Stimulated activated CD8-positive, alpha-beta memory T cell treated with anti-CD3 and anti-CD28 coated beads, Interleukin-12 subunit alpha, Interleukin-12 subunit beta, amount 100 ng/mL, for 24 hours (primary cell): ENCODE results near the gene PARP4.
"Not testable (repeated sequence)": the region's sequence is repeated elsewhere in the genome, so short reads cannot be mapped to it uniquely, and the experiment has no call there.

Experiments used
- DNase-seq: peaks from one replicate; pipeline ENCODE4 v3.0.0-alpha.2; 2020; ENCODE audit errors: extremely low read depth

The PARP4 gene

GRCh38 chr13:24512197-24512907 lies at the start of gene PARP4:
PARP4 (minus strand) TSS chr13:24512778; CDS start chr13:24503776, 9,002 bp downstream.
- DNase-seq = no peak

DNA sequence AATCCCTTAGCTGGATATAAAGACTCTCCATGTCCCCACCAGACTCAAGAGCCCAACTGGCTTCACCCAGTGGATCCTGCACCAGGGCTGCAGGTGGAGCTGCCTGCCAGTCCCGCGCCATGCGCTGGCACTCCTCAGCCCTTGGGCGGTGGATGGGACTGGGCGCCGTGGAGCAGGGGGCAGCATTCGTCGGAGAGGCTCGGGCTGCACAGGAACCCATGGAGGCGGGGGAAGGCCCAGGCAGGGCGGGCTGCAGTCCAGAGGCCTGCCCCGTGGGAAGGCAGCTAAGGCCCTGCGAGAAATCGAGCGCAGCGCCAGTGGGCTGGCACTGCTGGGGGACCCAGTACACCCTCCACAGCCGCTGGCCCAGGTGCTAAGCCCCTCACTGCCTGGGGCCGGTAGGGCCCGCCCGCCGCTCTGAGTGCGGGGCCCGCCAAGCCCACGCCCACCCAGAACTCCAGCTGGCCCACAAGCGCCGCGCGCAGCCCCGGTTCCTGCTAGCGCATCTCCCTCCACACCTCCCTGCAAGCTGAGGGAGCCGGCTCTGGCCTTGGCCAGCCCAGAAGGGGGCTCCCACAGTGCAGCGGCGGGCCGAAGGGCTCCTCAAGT lies 48.1 kb upstream of the PARP4 start:
- DNase-seq = not testable (repeated sequence)

GRCh38 chr13:24559431-24560218 lies 47.0 kb upstream of the PARP4 start:
- DNase-seq = not testable (repeated sequence)

DNA sequence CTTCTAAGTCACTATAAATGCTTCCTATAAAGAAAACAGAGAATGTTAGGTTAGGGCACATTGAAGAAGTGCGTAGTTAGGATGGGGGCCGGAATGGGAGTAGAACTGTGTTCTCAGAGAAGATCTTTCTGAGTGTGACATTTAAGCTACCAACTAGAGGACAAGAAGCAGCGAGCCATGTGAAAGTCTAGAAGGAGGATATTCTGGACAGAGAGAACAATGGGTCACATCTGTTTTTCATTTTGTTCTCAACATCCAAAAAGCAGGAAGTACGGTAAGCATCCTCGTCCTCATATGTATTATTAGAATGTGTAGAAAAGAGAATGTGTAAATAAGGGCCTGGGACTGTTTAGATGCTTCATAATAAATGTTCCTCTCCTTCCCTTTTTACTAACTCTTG lies 44.5 kb upstream of the PARP4 start:
- no peak for DNase-seq

- not testable (repeated sequence) for DNase-seq
Measured at GRCh38 chr13:24553892-24554291, 41.3 kb upstream of the PARP4 start.

DNA sequence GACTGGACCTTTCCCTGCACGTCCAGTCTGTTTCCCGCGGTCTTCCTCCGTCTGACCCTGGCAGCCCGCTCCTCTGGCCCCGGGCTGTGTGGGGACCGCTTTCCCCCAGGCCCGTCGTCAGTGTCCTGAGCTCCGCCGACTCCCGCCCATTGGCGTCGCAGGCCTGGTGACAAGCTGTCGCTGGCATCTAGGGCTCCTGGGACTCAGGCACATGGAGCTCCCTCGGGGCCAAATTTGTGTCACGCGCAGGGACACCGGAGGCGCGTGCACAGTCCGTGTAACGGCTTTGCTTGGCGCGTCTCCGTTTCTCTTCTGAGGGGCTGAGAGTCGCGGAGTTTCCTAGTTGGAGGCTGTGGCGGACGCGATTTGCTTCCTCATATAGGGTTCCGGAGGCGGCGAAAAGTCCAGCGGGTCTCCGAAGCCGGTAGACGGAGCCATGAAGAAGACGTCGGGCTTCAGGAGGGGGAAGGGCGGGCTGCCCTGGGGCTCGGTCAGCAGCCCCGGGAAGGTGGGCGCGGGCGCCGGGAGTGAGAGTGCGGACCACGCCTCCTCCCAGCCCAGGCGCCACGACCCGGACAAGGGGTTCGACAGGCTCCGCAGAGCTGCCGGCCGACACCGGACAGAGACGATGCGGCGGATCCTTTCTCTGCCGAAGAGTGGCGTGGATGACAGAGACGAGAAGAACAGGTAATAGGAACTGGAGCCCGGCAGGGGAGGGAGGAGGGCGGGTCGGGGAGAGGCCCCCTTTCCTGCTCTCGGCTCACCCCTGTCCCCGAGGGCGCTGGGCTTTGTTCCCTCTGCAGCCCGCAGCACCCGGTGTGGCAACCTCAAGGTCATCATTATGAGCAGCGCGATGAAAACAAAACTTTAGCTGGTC lies 29.1 kb upstream of the PARP4 start:
- DNase-seq = not testable (repeated sequence)

DNA sequence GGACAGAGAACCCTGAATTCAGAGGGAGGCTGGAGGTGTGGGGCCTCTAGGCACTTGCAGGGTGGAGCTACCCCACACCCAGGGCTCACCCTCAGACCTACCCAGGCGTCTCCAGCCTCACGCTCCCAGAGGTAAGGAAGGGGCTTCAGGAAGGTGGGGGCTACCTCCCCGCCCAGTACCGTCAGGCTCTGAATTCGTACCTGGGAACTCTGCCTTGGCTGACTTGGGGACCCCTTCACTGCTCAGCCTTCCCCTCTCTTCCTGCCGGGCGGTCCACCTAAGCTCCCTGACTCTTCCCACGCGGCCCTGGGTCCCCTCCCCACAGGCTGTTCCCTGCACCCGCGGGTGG lies 28.5 kb upstream of the PARP4 start:
- DNase-seq = no peak

GRCh38 chr13:24540236-24541126 lies 27.9 kb upstream of the PARP4 start:
- no peak for DNase-seq

DNA sequence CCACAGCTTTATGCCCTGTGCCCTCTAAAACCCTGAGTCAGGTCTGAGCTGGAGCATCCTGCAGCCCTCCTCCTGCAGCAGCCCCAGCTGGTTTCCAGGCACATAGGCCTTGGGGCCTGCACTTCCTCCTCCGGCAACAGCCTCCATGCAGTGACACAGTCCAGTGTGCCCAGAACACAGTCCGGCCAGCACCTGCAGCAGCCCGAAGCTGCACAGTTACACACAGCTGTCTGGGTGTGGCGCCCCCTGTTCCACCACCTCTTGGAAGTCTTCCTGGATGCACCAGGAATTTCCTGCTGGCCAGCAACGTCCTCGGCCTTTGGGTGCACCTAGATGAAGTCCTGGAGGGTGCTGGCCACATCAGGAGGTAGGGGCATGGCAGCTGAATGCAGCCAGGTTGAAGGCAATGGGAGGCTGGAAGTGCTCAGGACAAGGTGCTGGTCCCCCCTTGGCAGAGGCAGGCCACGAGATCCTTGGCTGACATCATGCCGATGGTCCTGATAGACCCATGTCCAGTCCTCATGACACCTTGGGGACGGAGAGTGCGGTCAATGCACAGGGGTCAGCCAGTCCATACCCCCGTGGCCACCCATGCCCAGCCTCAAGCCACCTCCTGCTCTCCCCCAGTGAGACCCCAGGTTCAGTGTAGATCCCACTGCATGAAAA lies 27.1 kb upstream of the PARP4 start:
- DNase-seq = no peak

- no peak for DNase-seq
Measured at GRCh38 chr13:24529478-24529877, 16.9 kb upstream of the PARP4 start.

GRCh38 chr13:24528816-24529398 lies 16.3 kb upstream of the PARP4 start:
- no peak for DNase-seq

- no peak for DNase-seq
Measured at GRCh38 chr13:24527266-24527775, 14.7 kb upstream of the PARP4 start.

- DNase-seq = no peak
Measured at GRCh38 chr13:24520733-24521132, 8.2 kb upstream of the PARP4 start.

DNA sequence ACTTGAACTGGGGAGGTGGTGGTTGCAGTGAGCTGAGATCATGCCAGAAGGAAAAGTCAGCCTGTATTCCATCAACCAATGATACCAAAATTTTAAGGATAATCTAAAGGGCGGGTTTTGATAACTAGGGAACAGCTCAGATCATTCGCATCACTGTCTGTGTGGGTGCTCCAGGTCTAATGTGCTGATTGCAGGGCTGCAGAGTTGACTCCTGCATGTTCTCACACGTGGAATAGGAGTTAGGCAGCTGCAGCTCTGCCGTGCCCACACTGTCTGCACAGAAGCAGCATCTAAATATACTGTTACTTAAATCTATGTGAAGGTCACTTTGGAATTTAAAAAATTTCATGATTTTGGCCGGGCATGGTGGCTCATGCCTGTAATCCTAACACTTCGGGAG lies 4.3 kb upstream of the PARP4 start:
- DNase-seq = no peak

- no peak for DNase-seq
Measured at GRCh38 chr13:24512908-24513213, 283 bp upstream of the PARP4 start.

DNA sequence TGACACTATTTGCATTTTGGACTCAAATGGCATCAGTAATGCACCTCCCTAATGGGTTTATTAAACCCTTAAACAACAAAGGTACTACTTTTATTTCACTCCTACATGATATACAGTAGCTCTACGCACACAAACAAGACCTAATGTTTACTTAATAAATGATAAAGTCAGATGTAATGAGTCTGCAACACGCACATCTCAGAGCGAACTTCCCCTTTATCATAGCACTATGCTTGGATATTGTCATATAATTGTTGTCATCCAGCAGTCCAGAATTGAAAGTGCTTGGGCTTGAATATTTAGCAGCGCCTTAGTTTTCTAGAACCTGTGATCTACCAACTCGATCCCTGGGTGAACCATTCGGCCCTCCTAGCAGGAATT lies 772 bp downstream of the PARP4 start:
- no peak for DNase-seq

GRCh38 chr13:24511019-24511815 lies 1.4 kb downstream of the PARP4 start:
- DNase-seq = no peak

DNA sequence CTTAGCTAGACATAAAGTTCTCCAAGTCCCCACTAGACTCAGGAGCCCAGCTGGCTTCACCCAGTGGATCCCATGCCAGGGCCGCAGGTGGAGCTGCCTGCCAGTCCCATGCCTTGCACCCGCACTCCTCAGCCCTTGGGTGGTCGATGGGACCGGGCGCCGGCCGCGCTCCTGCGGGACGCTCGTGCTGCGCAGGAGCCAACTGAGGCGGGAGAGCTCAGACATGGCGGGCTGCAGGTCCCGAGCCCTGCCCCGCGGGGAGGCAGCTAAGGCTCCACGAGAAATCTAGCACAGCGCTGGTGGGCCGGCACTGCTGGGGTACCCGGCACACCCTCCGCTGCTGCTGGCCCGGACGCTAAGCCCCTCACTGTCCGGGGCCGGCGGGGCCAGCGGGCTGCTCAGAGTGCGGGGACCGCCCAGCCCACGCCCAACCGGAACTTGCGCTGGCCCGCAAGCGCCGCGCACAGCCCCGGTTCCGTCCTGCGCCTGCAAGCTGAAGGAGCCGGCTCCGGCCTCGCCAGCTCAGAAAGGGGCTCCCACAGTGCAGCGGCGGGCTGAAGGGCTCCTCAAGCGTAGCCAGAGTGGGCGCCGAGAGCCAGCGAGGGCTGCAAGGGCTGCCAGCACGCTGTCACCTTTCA lies 5.8 kb downstream of the PARP4 start:
- DNase-seq = no peak

GRCh38 chr13:24506283-24506682 lies 6.3 kb downstream of the PARP4 start:
- not testable (repeated sequence) for DNase-seq
